Choroid plexus epithelial cell (primary cell): ENCODE results near the gene CHRND.

Source experiments
- DNase-seq: peaks from one replicate; pipeline ENCODE4 v3.0.0-alpha.2; 2010; ENCODE audit warnings: low read depth
- H3K4me3 ChIP-seq: 2 replicates; pipeline ENCODE4 v1.5.1; 2011; ENCODE audit warnings: low read depth, mild to moderate bottlenecking, control low read depth, low read length, moderate library complexity
- TF ChIP-seq, protein P1 (sequence below): conservative IDR thresholded peaks from 2 replicates; pipeline ENCODE4 v1.5.1; 2011; ENCODE audit warnings: low read depth, mild to moderate bottlenecking, control low read depth, inconsistent platforms, low read length, moderate library complexity

CHRND gene

DNA sequence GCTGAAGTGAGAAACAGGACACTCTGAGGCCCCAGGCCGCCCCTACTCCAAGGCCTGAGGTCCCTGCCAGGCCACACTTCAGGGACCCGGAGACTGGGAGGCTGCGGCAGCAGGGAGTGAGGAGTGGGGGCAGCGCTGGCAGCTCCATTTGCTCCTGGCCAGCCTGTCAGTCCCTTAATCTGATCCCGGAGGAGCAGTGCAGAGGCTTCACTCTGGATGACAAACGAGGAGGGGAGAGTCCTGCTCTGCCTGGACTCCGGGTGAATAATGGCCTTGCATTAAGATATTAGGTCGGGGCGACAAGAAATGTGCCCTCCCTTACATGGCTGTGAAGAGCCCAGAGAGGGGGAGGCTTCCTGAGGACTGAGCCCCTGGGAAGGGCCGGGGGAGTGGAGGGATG is 20.1 kb upstream of the CHRND start:
- no peak for DNase-seq
- H3K4me3 ChIP-seq, result no peak overlapping the region
- TF ChIP-seq, protein P1, sequence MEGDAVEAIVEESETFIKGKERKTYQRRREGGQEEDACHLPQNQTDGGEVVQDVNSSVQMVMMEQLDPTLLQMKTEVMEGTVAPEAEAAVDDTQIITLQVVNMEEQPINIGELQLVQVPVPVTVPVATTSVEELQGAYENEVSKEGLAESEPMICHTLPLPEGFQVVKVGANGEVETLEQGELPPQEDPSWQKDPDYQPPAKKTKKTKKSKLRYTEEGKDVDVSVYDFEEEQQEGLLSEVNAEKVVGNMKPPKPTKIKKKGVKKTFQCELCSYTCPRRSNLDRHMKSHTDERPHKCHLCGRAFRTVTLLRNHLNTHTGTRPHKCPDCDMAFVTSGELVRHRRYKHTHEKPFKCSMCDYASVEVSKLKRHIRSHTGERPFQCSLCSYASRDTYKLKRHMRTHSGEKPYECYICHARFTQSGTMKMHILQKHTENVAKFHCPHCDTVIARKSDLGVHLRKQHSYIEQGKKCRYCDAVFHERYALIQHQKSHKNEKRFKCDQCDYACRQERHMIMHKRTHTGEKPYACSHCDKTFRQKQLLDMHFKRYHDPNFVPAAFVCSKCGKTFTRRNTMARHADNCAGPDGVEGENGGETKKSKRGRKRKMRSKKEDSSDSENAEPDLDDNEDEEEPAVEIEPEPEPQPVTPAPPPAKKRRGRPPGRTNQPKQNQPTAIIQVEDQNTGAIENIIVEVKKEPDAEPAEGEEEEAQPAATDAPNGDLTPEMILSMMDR, result no peak

DNA sequence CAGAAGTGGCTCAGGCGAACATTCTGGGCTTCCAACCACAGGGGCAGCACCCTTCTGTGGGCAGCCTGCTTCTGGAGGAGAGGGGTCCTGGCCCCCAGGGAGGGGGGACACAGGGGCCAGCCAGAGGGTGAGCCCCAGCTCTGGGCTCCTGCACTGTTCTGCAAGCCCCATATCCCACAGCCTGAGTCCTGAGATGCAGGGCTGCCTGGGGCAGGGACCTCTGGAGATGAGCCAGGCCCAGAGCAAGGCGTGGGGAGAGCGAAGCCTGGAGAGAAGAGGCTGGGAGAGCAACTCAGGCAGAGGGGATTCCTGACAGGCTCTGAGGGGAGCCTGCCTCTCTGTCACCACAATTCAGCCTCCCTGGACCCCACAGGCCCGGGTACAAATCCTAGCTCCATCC is 19.3 kb upstream of the CHRND start:
- TF ChIP-seq, protein P1, result no peak
- no peak for DNase-seq
- no peak overlapping the region for H3K4me3 ChIP-seq

DNA sequence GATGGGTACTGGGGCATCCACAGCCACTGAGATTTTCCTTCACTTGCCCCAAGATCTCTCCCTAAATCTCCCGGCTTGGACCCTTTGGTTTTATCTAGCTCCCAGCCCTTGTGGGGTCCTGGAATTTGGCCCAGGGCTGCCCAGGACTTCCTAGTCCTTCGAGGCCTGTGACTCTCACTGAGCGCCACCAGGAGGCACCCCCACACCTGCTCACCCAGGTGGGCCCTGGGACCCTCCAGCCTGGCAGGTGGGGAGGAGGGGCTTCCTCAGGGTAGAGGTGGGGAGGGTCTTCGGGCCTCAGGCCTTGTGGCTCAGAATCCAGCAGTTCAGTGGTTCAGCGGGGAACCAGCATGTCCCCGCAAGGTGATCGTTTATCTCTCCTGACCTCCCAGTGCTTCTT is 17.7 kb upstream of the CHRND start:
- TF ChIP-seq, protein P1, result no peak
- no peak overlapping the region for H3K4me3 ChIP-seq
- no peak for DNase-seq

DNA sequence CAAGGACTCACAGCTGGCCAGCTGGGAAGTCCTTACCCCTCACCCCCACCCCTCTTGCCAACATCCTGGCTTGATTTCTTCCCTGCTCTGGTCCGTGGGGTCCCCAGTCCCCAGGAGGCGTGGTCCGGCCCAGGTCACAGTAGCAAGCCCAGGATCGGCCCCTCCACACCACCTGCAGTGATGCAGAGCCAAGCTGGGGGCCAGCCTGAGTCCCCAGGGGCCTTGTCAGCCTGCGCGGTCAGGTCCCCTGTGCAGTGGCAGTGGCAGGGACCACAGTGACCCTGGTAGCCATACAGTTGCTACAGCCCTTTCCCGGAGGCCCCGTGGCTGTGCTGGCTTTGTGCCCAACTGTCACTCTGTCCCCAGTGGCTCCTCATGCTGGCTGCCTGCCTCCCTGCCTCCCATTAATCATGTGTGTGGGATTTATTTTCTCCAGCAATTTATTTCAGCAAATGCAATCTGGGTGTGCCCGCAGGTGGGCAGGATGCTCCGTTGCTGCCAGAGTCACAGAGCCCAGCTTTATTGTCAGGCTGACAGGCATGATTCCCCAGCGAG is 14.5 kb upstream of the CHRND start:
- no peak for DNase-seq
- TF ChIP-seq, protein P1, result no peak
- no peak overlapping the region for H3K4me3 ChIP-seq

DNA sequence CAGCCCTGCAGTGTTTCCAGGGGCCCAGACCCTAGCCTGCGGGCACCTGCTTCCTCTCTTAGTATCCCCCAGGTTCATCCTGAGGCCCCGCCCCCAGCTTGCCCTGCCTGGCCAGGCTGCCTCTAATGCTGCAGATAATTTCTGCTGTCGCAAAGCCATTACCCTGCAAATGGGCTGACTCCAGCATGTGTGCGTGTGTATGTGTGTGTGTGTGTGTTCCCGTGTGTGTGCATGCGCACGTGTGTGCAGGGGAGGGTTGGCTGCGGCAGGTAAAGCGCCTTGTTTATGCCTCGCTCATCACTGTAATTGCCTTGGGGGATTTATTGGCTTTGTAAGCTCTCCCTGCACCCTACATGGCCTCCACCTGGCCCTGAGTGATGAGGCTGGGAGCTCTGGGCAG is 13.4 kb upstream of the CHRND start:
- H3K4me3 ChIP-seq, result no peak overlapping the region
- DNase-seq, result no peak
- TF ChIP-seq, protein P1, result no peak

DNA sequence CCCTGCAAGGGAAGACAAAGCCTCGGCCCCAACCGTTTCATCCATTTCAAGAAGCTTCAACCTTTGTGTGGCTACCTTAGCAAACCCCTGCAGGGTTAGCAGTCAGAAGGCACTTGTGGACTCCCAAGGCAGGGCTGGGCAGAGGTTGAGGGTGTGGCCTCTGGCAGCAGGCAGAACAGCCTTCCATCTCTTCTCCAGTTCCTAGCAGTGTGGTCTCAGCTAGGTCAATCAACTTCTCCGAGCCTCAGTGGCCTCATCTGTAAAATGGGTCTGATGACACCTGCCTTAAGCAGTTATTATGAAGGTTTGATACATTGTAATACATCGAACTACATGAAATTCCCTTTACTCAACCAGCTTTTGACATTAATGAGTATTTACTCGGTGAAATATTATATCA is 12.6 kb upstream of the CHRND start:
- no peak for DNase-seq
- H3K4me3 ChIP-seq, result no peak overlapping the region
- TF ChIP-seq, protein P1, result no peak

DNA sequence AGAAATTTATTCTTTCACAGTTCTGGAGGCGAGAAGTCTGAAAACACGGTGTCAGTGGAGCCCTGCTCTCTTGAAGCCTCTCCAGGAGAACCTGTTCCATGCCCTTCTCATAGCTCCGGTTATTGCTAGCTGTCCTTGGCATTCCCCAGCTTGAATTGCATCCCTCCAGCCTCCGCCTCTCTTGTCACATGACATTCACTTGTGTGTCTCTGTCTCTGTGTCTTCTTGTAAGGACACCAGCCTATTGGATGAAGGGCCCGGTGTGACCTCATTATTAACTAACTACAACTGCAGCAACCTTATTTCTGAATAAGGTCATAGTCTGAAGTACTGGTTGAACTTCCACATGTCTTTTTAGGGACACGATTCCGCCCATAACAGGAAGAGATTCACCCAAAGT is 10.3 kb upstream of the CHRND start:
- H3K4me3 ChIP-seq, result no peak overlapping the region
- TF ChIP-seq, protein P1, result no peak
- no peak for DNase-seq
